Measurements from ENCODE around the gene SDK2. TPM values are rescaled to one million over a fixed set of nuclear protein-coding genes. Genes with fewer than 3 reads are reported as not detected.
A peak's percentile ranks its signal among the peaks of the same experiment; 100 is the strongest.

Gene SDK2
- total and polyA plus RNA-seq, 2 of the 8 experiments (the other 6 are each of a cell fraction or from before 2014, with no cell fraction given): 3.9 to 4.1 TPM

- Histone ChIP-seq H3K4ac (replicated peaks; ENCODE audit: insufficient read length, low read depth, low read length) (peak overlapping the region; percentile 2), H3K23me2 (ENCODE audit: low read depth, low read length) (peaks cover 4% of the 10 kb centered on the region; the same call in 1 of the 2 replicates), H3K4me3 (ENCODE audit: extremely low read depth in 1 of 4, insufficient read depth in 2 of 4, low read depth in 3 of 4, low read length in 4 of 4) (no peak overlapping the region), H3K18ac (ENCODE audit: extremely low read depth, low read length) (peak overlapping the region; percentile 32; the same call in 1 of the 2 replicates), H3K4me2 (ENCODE audit: insufficient read depth in 1 of 2, low read depth in 2 of 2, low read length in 2 of 2) (no peak overlapping the region), H3K56ac (replicated peaks; ENCODE audit: insufficient read length, low read depth, low read length) (no peak overlapping the region), H2AK5ac (ENCODE audit: low read depth, low read length) (no peak overlapping the region; the same call in 1 of the 2 replicates), H2BK120ac (replicated peaks; ENCODE audit: low read depth, low read length) (no peak overlapping the region), H2BK12ac (ENCODE audit: low read depth, low read length) (no peak overlapping the region), H3K9me3 (ENCODE audit: insufficient read depth in 2 of 2, low read depth in 1 of 2, low read length in 1 of 2) (no peaks in the 10 kb centered on the region), H3K9ac (replicated peaks in 1 of 4; ENCODE audit: extremely low read depth in 1 of 4, low read depth in 3 of 4, low read length in 3 of 4) (no peak overlapping the region), H2AFZ (ENCODE audit: low read length) (no peak overlapping the region), H3K4me1 (replicated peaks in 1 of 4; ENCODE audit: control insufficient read depth in 3 of 4, insufficient read depth in 4 of 4, low read length in 3 of 4) (peaks cover 5 to 32% (median 15%) of the 10 kb centered on the region in 4 experiments), H4K20me1 (replicated peaks in 1 of 2; ENCODE audit: control insufficient read depth in 1 of 2, insufficient read depth in 2 of 2, low read length in 2 of 2) (no peaks in the 10 kb centered on the region), H3K27ac (ENCODE audit: low read depth, low read length) (no peak overlapping the region), H3K79me2 (ENCODE audit: control insufficient read depth in 1 of 2, insufficient read depth in 2 of 2, low read length in 2 of 2) (peaks cover 0 to 4% of the 10 kb centered on the region in 2 experiments; a peak in 1 of 4 replicates), H3K79me1 (ENCODE audit: low read depth, low read length) (peaks cover 5% of the 10 kb centered on the region; the same call in 1 of the 2 replicates), H2BK5ac (ENCODE audit: low read depth, low read length) (no peak overlapping the region), H3K36me3 (ENCODE audit: control insufficient read depth in 2 of 4, insufficient read depth in 4 of 4, low read length in 3 of 4) (no peaks in the 10 kb centered on the region; a peak in 2 of 8 replicates), H3K14ac (ENCODE audit: insufficient read length) (no peak overlapping the region), H3K23ac (ENCODE audit: insufficient read length) (no peak overlapping the region), H2BK15ac (ENCODE audit: low read length) (0 out of 2 replicates have a peak overlapping the region, but pooled peaks have one; percentile 29), H4K91ac (replicated peaks; ENCODE audit: insufficient read length, low read length) (no peak overlapping the region), H2BK20ac (ENCODE audit: low read length) (no peak overlapping the region), H3K27me3 (replicated peaks in 1 of 4; ENCODE audit: control insufficient read depth in 3 of 4, extremely low read depth in 1 of 4, insufficient read depth in 3 of 4, low read length in 3 of 4) (no peaks in the 10 kb centered on the region), H4K5ac (ENCODE audit: insufficient read length, low read depth, low read length) (no peak overlapping the region), H4K8ac (ENCODE audit: extremely low read depth, insufficient read depth, low read length) (no peak overlapping the region)
- CTCF ChIA-PET (ENCODE audit: partially characterized antibody): interaction anchor here (0.8 to 2.0 kb wide), 3 partner anchors 23 to 101 kb away, joined by 3 to 6 read pairs (median 5); no protein-coding TSS in a partner anchor
- POLR2A ChIA-PET (ENCODE audit: partially characterized antibody): no interaction called here
- no peak for DNase-seq (ENCODE audit: low read depth in 1 of 2, low spot score in 2 of 2)
- 86% methylated on average over 5 of the region's 5 CpGs; no CpG with 5 or more reads in 1 of the 2 experiments for WGBS, 2 experiments (ENCODE audit: extremely low coverage in 1 of 2, insufficient coverage in 1 of 2, insufficient read length in 1 of 2, insufficient replicate concordance in 2 of 2, low coverage in 1 of 2, low lambda C conversion rate in 2 of 2, missing lambda C conversion rate in 1 of 2)
- FAIRE-seq: no peak
- no peak for TF ChIP-seq SP2 (IDR thresholded peaks at IDR 0.05; ENCODE audit: low read length)
- TF ChIP-seq RAD21 (IDR thresholded peaks at IDR 0.05 in 1 of 2, conservative IDR thresholded peaks at IDR 0.05 in 1 of 2; ENCODE audit: low read depth in 2 of 2, low read length in 2 of 2): no peak
- TF ChIP-seq KDM1A (IDR thresholded peaks at IDR 0.05; ENCODE audit: borderline replicate concordance, low read length): no peak
- TF ChIP-seq EP300 (IDR thresholded peaks at IDR 0.05; ENCODE audit: borderline replicate concordance in 1 of 2, low read depth in 2 of 2, low read length in 2 of 2): no peak
- TF ChIP-seq TAF7 (optimal IDR thresholded peaks at IDR 0.05; ENCODE audit: borderline replicate concordance, low read depth, low read length): no peak
- no peak for TF ChIP-seq BACH1 (IDR thresholded peaks at IDR 0.05; ENCODE audit: low read length)
- no peak for TF ChIP-seq BCL11A (IDR thresholded peaks at IDR 0.05; ENCODE audit: low read depth in 2 of 2, low read length in 2 of 2)
- TF ChIP-seq SIX5 (IDR thresholded peaks at IDR 0.05; ENCODE audit: low read depth, low read length): no peak
- no peak for TF ChIP-seq RFX5 (IDR thresholded peaks at IDR 0.05; ENCODE audit: borderline replicate concordance, low read depth, low read length)
- no peak for TF ChIP-seq POU5F1 (IDR thresholded peaks at IDR 0.05; ENCODE audit: low read depth, low read length)
- no peak for TF ChIP-seq CEBPB (IDR thresholded peaks at IDR 0.05; ENCODE audit: low read depth, low read length)
- no peak for TF ChIP-seq JUND (IDR thresholded peaks at IDR 0.05; ENCODE audit: low read length)
- TF ChIP-seq SP1 (IDR thresholded peaks at IDR 0.05; ENCODE audit: low read depth, low read length): no peak
- TF ChIP-seq CHD1 (IDR thresholded peaks at IDR 0.05; ENCODE audit: low read depth, low read length): no peak
- no peak for TF ChIP-seq CREB1 (IDR thresholded peaks at IDR 0.05)
These were observed 35.2 kb downstream of the SDK2 start for GRCh38 chr17:73609060-73609459.
